ENCODE results near the gene HOXA7. TPM values are rescaled to one million over a fixed set of nuclear protein-coding genes. Genes with fewer than 3 reads are reported as not detected.

Gene HOXA7
- total RNA-seq, 3 donors from 2014 or later, result 17.1 to 29.8 (median 27.9) TPM

GRCh38 chr7:27141137-27141922 is 15.1 kb downstream of the HOXA7 start:
- DNase-seq (peak in 2 of 3 donors; percentile 25 to 34), ATAC-seq (no peak)
- intact Hi-C loops (cut with DNase I, micrococcal nuclease), result loop anchor here in 1 of 2 donors (5.0 kb wide), 1 partner anchor 284 kb away; no protein-coding TSS in a partner anchor
- TF ChIP-seq, protein P1, sequence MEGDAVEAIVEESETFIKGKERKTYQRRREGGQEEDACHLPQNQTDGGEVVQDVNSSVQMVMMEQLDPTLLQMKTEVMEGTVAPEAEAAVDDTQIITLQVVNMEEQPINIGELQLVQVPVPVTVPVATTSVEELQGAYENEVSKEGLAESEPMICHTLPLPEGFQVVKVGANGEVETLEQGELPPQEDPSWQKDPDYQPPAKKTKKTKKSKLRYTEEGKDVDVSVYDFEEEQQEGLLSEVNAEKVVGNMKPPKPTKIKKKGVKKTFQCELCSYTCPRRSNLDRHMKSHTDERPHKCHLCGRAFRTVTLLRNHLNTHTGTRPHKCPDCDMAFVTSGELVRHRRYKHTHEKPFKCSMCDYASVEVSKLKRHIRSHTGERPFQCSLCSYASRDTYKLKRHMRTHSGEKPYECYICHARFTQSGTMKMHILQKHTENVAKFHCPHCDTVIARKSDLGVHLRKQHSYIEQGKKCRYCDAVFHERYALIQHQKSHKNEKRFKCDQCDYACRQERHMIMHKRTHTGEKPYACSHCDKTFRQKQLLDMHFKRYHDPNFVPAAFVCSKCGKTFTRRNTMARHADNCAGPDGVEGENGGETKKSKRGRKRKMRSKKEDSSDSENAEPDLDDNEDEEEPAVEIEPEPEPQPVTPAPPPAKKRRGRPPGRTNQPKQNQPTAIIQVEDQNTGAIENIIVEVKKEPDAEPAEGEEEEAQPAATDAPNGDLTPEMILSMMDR (IDR thresholded peaks at IDR 0.05), result no peak
- H3K36me3 ChIP-seq (ENCODE audit: low read depth), result no peaks in the 10 kb centered on the region
- no peaks in the 10 kb centered on the region for H3K9me3 ChIP-seq
- no peak overlapping the region for H3K4me3 ChIP-seq
- H3K4me1 ChIP-seq (ENCODE audit: low read depth), result peaks cover 27% of the 10 kb centered on the region

- intact Hi-C loops (cut with DNase I, micrococcal nuclease), result loop anchor here in 1 of 2 donors (5.0 kb wide), 1 partner anchor 283 kb away; no protein-coding TSS in a partner anchor
- H3K9me3 ChIP-seq, result no peaks in the 10 kb centered on the region
- no peaks in the 10 kb centered on the region for H3K36me3 ChIP-seq (ENCODE audit: low read depth)
- TF ChIP-seq, protein P1 (IDR thresholded peaks at IDR 0.05), result no peak
- DNase-seq, result peak in 2 of 3 donors; percentile 52 to 91
- peaks cover 33% of the 10 kb centered on the region for H3K4me1 ChIP-seq (ENCODE audit: low read depth)
- peak overlapping the region; percentile 36 for H3K4me3 ChIP-seq
- ATAC-seq, result peak; percentile 60
Measured at GRCh38 chr7:27140126-27140857, 16.2 kb downstream of the HOXA7 start.

DNA sequence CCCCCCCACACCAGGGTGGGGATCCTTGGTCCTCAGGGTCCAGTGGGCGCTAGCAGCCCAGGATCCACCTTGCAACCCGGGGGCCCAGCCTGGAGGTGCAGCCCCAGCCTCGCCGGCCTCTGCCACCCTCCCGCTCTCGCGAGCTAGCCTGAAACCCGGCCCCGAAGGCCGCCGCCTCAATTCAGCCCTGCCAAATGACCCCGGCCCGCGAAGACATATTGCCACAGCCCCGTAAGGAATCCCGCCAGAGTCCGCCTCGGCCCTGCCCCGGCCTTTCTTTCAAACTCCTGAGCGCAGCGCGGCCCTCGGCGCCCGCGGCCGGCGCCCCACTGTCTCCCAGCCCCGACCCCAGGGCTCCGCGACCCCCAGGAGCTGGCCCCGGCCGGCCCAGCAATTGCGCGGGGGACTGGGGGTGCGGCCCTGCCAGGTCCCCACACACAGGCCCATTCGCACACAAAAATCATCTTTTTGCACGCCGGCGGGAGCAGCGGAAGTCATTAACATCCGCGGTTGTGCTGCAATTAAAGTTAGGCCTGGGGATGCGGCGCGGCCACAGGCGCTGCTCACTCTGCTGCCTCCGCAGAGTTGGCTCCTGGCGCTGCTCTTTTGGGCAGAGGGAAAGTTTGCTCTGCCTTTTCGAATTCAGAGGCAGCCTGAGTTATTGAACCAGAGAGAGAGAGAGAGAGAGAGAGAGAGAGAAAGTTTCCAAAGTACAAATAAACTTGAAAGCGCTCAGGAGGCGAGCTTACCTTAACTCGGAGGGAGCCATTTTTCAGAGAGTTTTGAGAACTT is 16.9 kb downstream of the HOXA7 start:
- H3K4me3 ChIP-seq, result peak overlapping the region; percentile 36
- H3K36me3 ChIP-seq (ENCODE audit: low read depth), result no peaks in the 10 kb centered on the region
- DNase-seq (peak; percentile 39 to 75 (median 73)), ATAC-seq (peak; percentile 2)
- TF ChIP-seq, protein P1 (IDR thresholded peaks at IDR 0.05), result no peak
- intact Hi-C loops (cut with DNase I, micrococcal nuclease), result loop anchor here in 1 of 2 donors (5.0 kb wide), 1 partner anchor 282 kb away; no protein-coding TSS in a partner anchor
- H3K9me3 ChIP-seq, result no peaks in the 10 kb centered on the region
- H3K4me1 ChIP-seq (ENCODE audit: low read depth), result peaks cover 41% of the 10 kb centered on the region

GRCh38 chr7:27138985-27139333 is 17.5 kb downstream of the HOXA7 start:
- H3K9me3 ChIP-seq, result no peaks in the 10 kb centered on the region
- ATAC-seq (peak; percentile 8), DNase-seq (no peak)
- TF ChIP-seq, protein P1 (IDR thresholded peaks at IDR 0.05), result no peak
- H3K4me3 ChIP-seq, result peak overlapping the region; percentile 36
- H3K4me1 ChIP-seq (ENCODE audit: low read depth), result peaks cover 46% of the 10 kb centered on the region
- intact Hi-C loops (cut with DNase I, micrococcal nuclease), result no loop called here
- H3K36me3 ChIP-seq (ENCODE audit: low read depth), result no peaks in the 10 kb centered on the region

- TF ChIP-seq, protein P1 (IDR thresholded peaks at IDR 0.05), result no peak
- intact Hi-C loops (cut with DNase I, micrococcal nuclease), result no loop called here
- ATAC-seq, result no peak
- Histone ChIP-seq H3K36me3 (ENCODE audit: low read depth) (no peaks in the 10 kb centered on the region), H3K4me1 (ENCODE audit: low read depth) (peaks cover 47% of the 10 kb centered on the region), H3K4me3 (no peak overlapping the region), H3K9me3 (no peaks in the 10 kb centered on the region)
- DNase-seq, result peak in 1 of 3 donors; percentile 16
Measured at GRCh38 chr7:27138472-27138871, 18.0 kb downstream of the HOXA7 start.
